EL (cell line): ENCODE measurements around the gene SNX5.
A peak's percentile ranks its signal among the peaks of the same experiment; 100 is the strongest.

Experiments
- DNase-seq: peaks from one replicate; pipeline ENCODE4 v3.0.0-alpha.2; 2016

SNX5 gene

DNA sequence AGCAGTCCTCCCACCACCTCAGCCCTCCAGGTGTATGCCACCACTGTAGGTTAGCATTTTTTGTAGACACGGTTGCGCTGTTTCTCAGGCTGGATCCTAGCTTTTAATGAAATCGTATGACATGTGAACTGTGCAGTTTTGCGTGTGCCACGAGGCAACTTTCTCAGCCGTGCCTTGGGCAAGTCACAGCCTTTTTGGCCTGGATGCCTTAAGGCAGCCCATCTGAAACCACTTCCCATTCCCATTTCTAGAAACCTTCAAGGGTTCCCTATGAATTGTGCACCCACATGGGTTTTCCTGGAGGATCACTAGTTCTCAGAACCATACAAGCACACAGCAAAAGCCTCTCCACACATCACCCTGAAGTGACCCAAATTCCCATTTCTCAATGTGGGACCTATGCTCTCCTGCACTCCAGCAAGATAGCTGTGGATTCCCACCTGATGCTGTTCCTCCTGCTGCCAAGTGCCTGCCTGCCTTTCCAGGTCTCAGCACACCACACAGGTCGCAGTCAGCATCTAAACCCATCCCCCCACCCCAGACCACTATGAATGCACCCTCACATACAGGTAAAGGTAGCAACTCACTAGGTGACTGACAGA is 28.9 kb downstream of the SNX5 start:
- no peak for DNase-seq

DNA sequence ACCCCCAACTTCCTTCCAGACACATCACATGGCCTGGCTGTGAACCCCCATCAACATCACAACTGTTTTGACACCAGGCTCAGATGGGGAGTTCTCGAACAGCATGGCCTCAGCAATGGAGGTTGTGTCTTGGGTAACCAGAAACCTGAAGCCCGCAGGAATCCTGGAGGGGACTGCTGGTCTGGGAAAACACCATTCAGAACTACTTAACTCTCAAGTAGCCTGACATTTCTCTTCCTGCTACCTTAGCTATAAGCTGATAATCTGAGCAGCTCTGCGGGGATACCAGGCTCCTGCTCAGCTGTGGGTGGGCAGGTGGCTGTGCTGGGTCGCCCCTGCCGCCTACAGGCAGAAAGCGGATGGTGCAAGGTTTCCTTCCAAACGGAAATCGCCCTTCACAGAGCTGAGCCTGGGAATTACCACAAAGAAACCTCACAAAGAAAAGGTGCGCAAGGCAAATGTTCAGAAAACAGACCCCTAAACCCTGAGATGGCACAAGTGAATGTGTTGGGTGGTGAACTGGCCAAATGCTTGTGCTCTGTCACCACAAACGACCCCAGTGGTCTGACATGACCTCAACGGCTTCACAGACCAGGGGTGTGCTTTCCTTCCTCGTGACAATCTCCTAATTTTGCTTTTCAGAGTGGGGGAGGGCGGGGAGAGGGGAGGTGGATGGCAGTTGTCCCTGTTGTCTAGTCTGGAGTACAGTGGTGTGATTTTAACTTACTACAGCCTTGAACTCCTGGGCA is 29.5 kb downstream of the SNX5 start:
- peak; percentile 62 for DNase-seq

DNA sequence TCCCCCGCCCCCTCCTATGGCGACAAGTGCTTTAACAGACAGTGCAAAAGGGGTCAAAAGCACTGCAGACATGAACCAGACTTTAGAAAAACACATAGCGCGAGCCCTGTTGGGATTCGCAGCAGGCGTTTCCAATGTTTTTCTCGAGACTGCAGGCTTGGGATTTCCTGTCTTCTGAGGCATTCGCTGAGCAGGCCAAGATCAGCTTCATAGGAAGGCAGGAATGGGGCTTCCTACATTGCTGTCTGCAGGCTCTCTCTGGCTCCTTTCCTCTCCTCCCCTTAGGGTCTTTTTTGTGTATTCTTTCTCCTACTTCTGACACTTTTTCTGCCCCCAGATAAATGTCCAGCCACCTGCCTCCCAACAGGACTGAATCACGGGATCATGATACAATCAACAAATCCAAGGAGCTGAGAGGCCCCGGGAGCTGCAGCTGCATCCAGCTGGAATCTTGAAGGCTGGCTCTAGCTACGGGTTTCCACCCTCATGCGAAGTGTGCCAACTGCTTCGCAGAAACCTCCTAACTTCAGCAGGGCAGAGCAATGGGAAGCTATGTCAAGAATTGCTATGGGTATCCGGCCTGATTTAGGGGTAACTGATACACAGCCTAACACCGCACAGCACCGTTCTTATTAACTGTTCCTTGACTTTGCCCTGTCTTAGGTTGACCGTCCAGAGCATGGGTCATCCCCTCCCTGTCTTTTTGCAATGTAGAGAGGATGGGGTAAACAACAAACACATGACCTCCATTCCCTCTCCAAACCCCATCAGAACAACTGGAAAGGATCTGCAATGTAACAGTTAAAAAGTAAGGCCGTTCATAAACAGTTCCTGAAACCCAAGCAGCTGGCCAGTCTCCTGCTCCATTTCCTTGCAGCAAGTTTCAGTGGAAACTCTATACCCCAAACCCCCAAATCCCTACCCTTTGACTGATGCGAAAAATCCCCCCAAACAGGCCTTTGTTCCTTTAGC is 31.5 kb downstream of the SNX5 start:
- peak; percentile 53 for DNase-seq

DNA sequence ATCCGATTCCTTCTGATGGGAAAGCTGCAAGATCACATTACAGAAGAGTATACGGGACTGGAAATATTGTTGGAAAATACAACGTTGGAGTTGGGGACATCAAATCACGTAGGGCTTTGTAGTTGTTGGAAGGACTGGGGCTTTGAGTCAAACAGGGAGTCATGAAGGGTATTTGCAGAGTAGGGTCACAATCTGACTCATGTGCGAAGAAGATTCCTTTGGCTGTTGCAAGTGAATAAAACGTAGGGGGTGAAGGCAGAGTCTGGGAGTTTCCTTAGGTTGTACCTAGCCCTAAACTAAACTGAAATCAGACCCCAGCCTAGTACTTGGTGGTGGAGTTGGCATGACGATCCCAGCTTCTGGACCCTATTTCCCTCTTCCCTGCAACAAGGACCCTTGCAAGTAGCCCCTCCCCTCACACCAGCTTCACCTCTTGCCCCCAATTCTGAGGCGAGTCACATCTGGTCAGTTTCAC is 32.3 kb downstream of the SNX5 start:
- peak; percentile 32 for DNase-seq

- DNase-seq = no peak
These were observed 32.8 kb downstream of the SNX5 start for GRCh38 chr20:17935761-17936160.

DNA sequence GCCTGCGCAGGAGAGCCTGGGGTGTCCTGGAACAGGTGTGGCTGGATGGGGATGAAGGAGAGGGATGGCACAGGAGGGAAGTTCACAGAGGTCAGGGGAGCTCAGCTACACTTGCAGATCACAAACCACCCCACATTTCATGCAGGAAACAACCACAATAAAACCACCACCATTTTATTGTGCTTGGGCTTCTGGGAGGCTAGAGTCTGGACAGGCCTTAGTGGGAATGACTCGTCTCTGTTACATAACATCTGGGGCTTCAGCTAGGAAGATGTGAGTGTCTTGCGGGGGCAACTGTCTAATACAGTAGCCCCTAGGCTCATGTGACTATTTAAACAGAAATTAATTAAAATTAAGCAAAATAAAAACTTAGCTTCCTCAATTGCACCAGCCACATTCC is 33.4 kb downstream of the SNX5 start:
- peak; percentile 37 for DNase-seq

DNA sequence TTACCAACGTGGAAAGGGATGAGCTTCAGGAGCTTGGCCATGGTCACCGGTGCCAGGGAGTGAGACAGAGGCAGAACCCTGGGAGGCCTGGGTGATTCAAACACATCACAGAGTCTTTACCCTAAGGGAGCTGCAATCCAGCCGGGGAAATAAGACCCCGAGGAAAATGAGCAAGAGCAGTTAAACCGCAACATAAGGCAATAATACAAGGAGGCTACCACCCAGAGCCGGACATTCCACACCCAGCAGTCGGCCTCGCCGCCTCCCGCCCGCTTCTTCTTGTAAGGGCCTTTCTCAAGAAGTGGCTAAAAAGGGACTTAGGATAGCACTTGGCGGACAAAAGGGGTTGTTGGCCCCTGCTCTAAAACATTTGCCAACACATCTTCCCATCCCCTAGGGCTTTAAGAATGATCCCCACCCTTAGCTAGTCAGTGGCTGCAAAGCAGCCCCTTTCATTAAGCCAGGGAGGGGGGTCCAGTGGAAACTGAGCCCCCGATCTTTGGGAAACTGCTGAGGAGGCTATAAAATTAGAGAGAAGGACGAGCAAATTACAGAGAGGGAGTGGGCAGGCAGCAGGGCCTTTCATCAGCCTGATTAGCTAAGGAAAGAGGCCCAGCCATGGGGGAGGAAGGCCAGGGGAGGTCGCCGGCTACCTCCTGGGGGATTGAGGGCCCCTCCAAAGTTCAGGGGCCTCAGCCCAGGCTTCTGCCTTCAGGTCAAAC is 34.3 kb downstream of the SNX5 start:
- DNase-seq = peak; percentile 64

GRCh38 chr20:17933711-17934110 is 34.9 kb downstream of the SNX5 start:
- no peak for DNase-seq

DNA sequence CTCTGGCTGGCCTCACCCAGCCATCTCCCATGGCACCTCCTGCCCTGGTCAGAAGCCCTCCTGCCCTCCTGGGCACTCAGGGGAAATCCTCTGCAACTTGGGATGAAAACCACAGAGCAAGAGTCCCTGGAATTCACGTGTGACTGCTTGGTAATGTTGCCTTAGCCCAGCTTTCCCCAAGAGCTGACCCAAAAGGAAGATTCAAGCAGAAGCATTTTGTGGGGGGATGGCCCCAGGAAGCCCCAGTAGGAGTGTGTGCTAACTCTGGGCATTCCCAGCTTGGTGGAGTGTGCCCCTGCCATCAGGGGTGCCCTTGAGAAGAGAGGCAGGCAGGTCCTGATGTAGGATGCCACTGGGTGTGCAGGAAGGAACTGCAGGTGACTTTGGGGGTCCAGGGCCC is 35.5 kb downstream of the SNX5 start:
- DNase-seq = no peak

- DNase-seq = no peak
These were observed 36.2 kb downstream of the SNX5 start for GRCh38 chr20:17932396-17932795.

GRCh38 chr20:17931513-17931912 is 37.1 kb downstream of the SNX5 start:
- no peak for DNase-seq

GRCh38 chr20:17928633-17929311 is 39.8 kb downstream of the SNX5 start:
- DNase-seq = no peak

DNA sequence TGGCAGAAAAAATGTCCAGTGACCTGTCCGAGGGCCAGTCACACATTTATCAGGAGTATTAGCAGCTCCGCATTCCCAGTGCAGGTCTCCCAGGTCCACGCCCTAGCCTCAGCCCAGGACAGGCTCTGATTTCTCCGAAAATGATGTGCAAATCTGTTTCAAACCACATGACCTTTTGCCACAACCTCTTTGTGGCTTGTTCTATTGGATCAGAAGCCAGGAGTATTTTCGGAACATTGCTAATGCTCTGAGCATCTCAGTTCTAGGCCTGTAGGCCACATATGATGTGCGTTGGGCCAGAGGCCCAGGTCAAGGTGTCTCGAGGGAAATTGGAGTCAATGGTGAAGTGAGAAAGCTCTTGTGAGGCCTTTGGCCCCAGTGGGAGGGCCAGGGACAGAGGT is 40.4 kb downstream of the SNX5 start:
- DNase-seq = no peak

GRCh38 chr20:17925940-17926300 is 42.7 kb downstream of the SNX5 start:
- no peak for DNase-seq

DNA sequence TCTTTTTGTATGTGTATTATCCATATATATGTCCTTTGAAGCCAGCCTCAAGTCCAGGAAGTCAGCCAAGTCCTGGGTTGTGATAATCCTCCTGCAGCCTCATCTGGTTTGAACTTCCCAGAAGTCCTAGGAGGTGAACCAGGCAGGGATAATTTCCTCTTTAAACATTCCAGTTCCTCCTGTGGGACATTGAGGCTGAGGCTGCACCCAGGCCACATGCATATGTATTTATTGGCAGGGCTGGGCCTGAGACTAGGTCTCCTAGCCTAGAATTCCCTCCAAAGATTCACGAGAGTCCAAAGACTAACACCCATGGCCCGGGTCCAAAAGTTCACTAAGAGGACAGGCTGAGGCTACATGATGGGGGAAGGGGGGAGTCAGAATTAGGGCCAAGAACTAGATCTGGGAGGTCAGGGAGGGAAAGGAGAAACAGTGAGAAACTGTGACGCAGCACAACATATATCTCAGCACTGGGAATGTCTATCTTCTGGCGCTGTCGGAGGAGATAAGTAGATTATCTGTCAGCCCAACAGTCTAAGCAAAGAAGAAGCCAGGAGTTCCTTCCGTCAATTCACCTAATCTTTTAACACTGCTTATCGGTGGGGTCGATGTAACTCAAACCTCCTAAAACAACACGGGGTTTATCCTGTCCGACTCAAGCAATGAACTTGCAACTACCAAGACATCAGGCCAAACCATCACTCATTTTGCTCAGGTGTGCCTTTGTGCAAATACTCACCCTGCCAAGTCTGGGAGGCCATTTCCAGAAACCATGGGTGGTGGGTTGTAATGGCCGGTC is 43.3 kb downstream of the SNX5 start:
- no peak for DNase-seq

GRCh38 chr20:17921774-17922173 is 46.8 kb downstream of the SNX5 start:
- DNase-seq = no peak

DNA sequence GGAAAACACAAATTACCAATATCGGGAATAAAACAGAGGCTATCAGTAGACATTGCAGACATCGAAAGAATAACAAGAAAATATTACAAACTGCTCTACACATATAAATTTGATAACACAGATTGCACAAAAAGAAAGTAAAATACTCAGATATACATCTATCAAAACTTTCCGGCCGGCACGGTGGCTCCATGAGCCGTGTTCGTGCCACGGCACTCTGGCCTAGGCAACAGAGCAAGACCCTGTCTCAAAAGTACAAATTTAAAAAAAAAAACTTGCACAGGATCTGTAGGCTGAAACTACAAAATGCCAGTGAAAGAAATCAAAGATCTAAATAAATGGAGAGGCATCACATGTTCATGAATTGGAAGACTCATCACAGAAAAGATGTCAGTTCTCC is 49.4 kb downstream of the SNX5 start:
- no peak for DNase-seq

DNA sequence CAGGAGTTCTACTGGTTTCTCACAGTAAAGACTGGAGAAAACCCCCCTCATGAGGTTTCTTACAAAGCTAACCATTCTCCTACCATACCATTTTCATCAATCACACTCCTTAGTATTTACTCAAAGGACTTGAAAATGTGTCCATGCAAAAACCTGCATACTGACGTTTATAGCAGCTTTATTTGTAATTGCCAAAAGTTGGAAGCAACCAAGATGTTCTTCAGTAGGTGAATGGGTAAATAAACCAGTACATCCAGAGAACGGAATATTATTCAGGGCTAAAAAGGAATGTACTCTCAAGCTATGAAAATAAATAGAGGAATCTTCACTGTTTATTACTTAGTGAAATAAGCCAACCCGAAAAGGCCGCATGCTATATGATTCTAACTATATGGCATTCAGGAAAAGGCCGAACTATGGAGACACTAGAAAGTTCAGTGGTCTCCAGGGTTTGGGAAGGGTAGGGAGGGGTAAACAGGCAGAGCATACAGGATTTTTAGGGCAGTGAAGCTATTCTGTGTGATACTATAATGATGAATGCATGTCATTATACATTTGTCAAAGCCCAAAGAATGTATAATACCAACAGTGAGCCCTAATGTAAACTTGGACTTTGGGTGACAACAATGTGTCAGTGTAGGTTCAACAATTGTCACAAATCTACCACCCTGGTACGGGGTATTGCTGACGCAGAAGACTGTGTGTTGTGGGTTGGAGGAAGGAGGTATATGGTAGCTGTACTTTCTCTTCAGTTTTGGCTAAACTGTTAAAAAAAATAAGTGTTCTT is 50.6 kb downstream of the SNX5 start:
- no peak for DNase-seq

DNA sequence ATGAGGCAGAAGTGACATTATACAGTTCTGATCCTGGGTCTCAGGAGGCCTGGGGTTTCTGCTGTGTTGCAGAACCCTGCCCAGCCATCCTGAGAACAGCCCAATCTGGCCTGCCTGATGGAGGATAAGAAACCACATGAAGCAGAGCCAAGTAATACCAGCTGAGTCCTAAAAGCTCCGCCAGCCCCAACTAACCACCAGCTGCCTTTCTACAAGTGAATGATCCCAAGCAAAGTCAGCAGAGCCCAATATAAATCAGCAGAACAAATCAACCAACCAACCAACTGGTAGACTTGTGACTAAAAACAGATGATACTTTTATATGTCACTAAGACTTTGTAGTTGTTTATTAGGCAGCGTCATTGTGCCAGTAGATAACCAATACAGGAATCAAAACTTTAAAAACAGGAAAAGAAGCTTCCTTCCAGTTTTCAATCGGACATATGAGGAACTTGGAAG is 52.1 kb downstream of the SNX5 start:
- no peak for DNase-seq

- DNase-seq = no peak
These were observed 53.6 kb downstream of the SNX5 start for GRCh38 chr20:17914957-17915356.
